Right lobe of liver (tissue), 6 donors: ENCODE data around the gene BAHCC1. TPM values are rescaled to one million over a fixed set of nuclear protein-coding genes. Genes with fewer than 3 reads are reported as not detected.

Experiments
- ATAC-seq, 4 donors: fragments of 200-7000 bp; cut with Tn5 transposase; one replicate each; pipeline ENCODE4 v1.9.1; 2020; ENCODE audit warnings: mild to moderate bottlenecking in 4 of 4, moderate library complexity in 4 of 4
- DNase-seq, 3 donors: peaks; one replicate each; pipeline ENCODE4 v3.0.0-alpha.2; 2020
- H3K27ac ChIP-seq, 3 donors: fragments of 200-600 bp; one replicate each; pipeline ENCODE4 v1.8.0; 2022
- H3K27me3 ChIP-seq, 2 donors: fragments of 200-600 bp; one replicate each; pipeline ENCODE4 v1.8.0; 2022
- H3K36me3 ChIP-seq, 4 donors: fragments of 200-600 bp; sonication (generic) in 1 of 4; one replicate each; pipeline versions ENCODE4 v1.5.1 to v1.8.0; 2017 to 2022; ENCODE audit warnings: control low read depth in 1 of 4
- H3K4me1 ChIP-seq, 4 donors: fragments of 200-600 bp; sonication (generic) in 1 of 4; one replicate each; pipeline versions ENCODE4 v1.5.1 to v1.8.0; 2017 to 2022; ENCODE audit warnings: control low read depth in 1 of 4
- H3K4me3 ChIP-seq, 3 donors: fragments of 200-600 bp; one replicate each; pipeline ENCODE4 v1.8.0; 2022
- H3K9me3 ChIP-seq, 4 donors: fragments of 200-600 bp; sonication (generic) in 1 of 4; one replicate each; pipeline versions ENCODE4 v1.5.1 to v1.8.0; 2017 to 2022; ENCODE audit warnings: control low read depth in 1 of 4
- POLR2A ChIP-seq: fragments of 450-650 bp; IDR thresholded peaks from one replicate; pipeline ENCODE4 v1.6.1; 2017; ENCODE audit warnings: antibody characterized with exemption, mild to moderate bottlenecking
- whole genome bisulfite sequencing: methylation state at CpG from one replicate; pipeline ENCODE4 v1.1.6; 2018; ENCODE audit warnings: low coverage, low lambda C conversion rate; ENCODE audit not compliant: insufficient coverage; ENCODE audit errors: missing lambda C conversion rate; 5-methylcytosine and 5-hydroxymethylcytosine counted together
- intact Hi-C, 2 donors: fragments of 100-400 bp; cut with DNase I; formaldehyde crosslinking; loops; one replicate each; pipeline versions ENCODE4 v1.11.2 to v1.14.1; 2022
- total RNA-seq, 6 experiments: library from RNA; depleted of rRNA in 2 of 6; stranded (reverse); fragments of >200 nt in 2 of 6; fragmentation: NEBNext Ultra II Directional in 3 of 6; extraction: Animal tissue kit (Norgen Biotek cat#: 25700) in 3 of 6; gene quantifications; one replicate each; pipeline versions ENCODE4 v1.1.0 to v1.2.4, GENCODE V29; 2016 to 2023
- TF ChIP-seq, protein P1 (sequence below), 4 donors: fragments of 200-600 bp in 3 of 4; fragments of 450-650 bp in 1 of 4; IDR thresholded peaks; one replicate each; pipeline versions ENCODE4 v1.5.1 to v1.8.0; 2016 to 2022; ENCODE audit warnings: antibody characterized with exemption in 4 of 4, mild to moderate bottlenecking in 2 of 4
- donor health status: DM: no; HTN: yes; CAD: no.
- donor health status: DM: no; HTN: no; CAD: no.
- donor health status: DM: no; HTN: no; CAD: no.
- donor health status: DM: no; HTN: yes; CAD: no.
- donor health status: DM: no; HTN: yes; CAD: no.

BAHCC1 gene
- total RNA-seq, 6 experiments from 2014 or later: 2.5 to 6.4 (median 4.9) TPM

DNA sequence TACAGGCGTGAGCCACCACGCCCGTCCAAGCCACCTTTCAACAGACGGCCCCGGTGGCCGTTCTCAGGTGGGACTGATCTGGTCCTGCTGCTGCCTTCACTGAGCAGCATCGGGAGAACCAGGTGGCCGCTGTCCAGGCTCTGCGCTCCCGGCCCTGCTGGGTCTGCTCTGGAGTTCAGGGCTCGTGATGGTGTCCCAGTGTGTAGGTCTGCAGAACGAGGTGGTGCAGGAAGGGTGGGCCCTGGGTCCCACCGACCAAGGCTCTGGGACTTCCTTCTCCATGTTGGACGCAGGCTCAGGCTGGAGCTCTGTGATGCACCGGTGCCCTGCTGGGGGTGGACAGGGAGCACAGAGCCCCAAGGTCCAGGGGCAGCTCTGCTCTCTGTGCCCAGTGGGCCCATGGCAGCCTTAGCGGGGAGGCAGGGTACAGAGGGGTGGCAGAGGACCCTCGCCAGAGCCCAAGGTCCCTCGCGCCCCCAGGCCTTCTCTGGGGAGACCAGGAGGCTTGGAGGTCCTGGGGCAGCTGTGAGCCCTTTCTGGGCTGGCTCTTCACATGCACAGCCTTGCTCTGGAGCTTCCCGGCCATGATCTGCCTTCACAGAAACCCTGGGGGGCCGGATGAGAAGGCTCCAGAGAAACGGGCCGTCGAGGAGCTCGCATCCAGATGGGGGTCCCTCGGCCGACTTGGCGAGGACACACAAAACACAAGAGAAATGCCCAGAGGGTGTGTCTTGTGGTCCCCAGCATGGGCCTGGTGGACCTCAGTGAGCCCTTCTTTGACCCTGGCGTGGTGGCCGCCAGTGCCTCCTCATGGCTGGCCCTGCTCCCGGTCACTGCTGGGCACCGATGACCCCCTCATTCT is 26.9 kb upstream of the BAHCC1 start:
- Histone ChIP-seq H3K4me3 (no peak overlapping the region), H3K4me1 (no peaks in the 10 kb centered on the region), H3K9me3 (no peaks in the 10 kb centered on the region), H3K27ac (no peak overlapping the region), H3K36me3 (no peaks in the 10 kb centered on the region), H3K27me3 (no peaks in the 10 kb centered on the region)
- 75% methylated on average over 2 of the region's 32 CpGs for WGBS
- no peak for DNase-seq
- intact Hi-C loops: no loop called here
- no peak for TF ChIP-seq POLR2A
- TF ChIP-seq, protein P1, sequence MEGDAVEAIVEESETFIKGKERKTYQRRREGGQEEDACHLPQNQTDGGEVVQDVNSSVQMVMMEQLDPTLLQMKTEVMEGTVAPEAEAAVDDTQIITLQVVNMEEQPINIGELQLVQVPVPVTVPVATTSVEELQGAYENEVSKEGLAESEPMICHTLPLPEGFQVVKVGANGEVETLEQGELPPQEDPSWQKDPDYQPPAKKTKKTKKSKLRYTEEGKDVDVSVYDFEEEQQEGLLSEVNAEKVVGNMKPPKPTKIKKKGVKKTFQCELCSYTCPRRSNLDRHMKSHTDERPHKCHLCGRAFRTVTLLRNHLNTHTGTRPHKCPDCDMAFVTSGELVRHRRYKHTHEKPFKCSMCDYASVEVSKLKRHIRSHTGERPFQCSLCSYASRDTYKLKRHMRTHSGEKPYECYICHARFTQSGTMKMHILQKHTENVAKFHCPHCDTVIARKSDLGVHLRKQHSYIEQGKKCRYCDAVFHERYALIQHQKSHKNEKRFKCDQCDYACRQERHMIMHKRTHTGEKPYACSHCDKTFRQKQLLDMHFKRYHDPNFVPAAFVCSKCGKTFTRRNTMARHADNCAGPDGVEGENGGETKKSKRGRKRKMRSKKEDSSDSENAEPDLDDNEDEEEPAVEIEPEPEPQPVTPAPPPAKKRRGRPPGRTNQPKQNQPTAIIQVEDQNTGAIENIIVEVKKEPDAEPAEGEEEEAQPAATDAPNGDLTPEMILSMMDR (IDR thresholded peaks at IDR 0.05): no peak
- no peak for ATAC-seq

DNA sequence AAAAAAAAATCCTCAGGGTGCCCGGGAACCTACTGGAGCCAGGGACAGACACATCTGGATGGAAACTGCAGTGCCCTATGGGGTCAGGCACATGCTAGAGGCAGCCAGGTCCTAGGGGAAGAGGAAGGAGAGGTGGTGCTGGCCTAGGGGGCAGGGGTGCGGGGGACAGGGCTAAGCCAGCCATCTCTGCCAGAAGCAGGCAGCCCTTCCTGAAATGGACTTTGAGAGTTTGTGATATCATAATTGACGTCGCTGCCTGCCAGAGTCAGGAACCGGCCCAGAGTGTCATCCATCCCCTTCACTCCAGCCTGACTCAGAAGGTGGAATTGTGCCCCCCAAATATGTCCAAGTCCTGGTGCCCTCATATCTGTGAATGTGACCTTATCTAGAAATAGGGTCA is 25.0 kb upstream of the BAHCC1 start:
- Histone ChIP-seq H3K36me3 (no peaks in the 10 kb centered on the region), H3K27me3 (no peaks in the 10 kb centered on the region), H3K9me3 (no peaks in the 10 kb centered on the region), H3K4me1 (no peaks in the 10 kb centered on the region), H3K4me3 (no peak overlapping the region), H3K27ac (no peak overlapping the region)
- TF ChIP-seq POLR2A: no peak
- TF ChIP-seq, protein P1 (IDR thresholded peaks at IDR 0.05): no peak
- DNase-seq (no peak), ATAC-seq (no peak)
- intact Hi-C loops: no loop called here
- WGBS: 66% methylated on average over 4 of the region's 5 CpGs

DNA sequence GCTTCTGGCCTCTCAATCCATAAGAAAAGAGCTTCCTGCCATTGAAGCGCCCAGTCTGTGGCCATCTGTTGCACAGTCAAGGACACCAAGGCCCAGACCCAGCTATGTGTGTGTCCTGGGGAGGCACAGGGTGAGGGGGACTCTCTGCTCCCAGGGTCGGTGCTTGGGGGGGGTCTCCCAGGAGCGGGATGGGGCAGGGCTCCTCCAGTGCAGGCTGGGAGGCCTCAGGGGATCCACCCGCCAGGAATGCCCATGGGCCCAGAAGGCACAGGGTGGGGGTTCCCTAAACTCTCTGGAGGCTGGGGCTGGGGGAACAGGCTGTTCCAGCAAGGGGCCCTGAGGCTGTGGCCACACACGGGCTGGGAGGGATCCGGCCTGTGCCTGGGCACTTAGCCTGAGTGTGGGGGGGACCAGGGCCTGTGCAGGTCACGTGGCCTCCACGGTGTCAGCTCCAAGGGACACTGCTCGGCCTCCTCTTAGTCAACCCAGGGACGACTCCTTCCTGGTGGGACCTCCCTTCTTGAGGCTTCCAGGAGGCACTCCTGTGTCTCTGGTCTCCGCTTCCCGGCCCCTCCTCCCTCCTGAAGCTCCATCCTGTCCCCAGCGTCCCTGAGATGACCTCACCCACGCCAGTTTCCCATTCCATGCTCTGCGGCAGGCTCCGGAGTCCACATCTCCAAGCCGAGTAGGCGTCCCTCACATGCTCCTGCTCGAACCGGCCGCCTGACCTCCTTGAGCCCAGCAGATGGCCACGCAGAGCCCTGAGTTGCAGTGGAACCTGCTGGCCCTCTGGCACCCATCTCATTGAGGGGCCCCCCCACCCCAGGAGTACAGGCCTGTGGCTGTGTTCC is 23.1 kb upstream of the BAHCC1 start:
- DNase-seq: peak in 2 of 3 donors; percentile 56 to 65
- H3K27ac ChIP-seq: peak overlapping the region in 1 of 3 donors; percentile 3
- WGBS: 28% methylated on average over 6 of the region's 22 CpGs
- TF ChIP-seq, protein P1 (IDR thresholded peaks at IDR 0.05): peak in 3 of 4 donors; percentile 19 to 38 (median 37)
- no peak for TF ChIP-seq POLR2A
- no peaks in the 10 kb centered on the region for H3K36me3 ChIP-seq
- no peaks in the 10 kb centered on the region for H3K9me3 ChIP-seq
- ATAC-seq: peak; percentile 76 to 89 (median 80)
- intact Hi-C loops: no loop called here
- no peaks in the 10 kb centered on the region for H3K27me3 ChIP-seq
- no peaks in the 10 kb centered on the region for H3K4me1 ChIP-seq
- no peak overlapping the region for H3K4me3 ChIP-seq

DNA sequence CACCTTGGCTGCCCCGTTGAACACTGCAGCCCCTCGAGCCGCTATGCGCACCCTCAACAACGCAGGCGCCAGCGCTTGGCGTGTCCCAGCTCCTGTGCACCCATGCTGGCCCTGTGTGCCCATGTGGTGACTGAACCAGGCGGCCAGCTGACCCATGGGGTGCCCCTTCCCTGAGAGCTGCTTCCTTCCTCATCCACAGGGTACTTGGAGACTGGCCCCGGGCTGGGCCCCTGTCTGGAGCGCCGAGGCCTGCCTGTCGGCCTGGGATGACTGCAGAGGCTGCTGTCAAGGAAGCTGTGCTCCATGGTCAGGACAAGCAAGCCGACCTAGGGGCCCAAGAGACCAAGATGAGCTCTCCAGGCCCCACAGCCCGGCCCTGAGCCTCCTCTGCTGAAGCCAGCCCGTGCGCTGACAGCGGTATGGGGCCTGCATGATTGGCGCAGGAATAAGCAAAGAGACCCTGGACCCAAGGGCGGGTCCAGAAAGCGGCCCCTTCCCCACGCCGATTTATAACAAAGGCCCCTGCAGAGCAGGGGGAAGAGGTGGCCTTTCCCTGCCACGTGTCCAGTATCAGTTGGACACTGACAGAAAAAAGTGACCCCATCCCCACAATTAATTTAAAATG is 21.6 kb upstream of the BAHCC1 start:
- no peaks in the 10 kb centered on the region for H3K36me3 ChIP-seq
- no peaks in the 10 kb centered on the region for H3K4me1 ChIP-seq
- 76% methylated on average over 5 of the region's 24 CpGs for WGBS
- no peak overlapping the region for H3K27ac ChIP-seq
- no peak for DNase-seq
- no peaks in the 10 kb centered on the region for H3K9me3 ChIP-seq
- no peak for TF ChIP-seq POLR2A
- ATAC-seq: peak in 3 of 4 donors; percentile 10 to 16 (median 10)
- H3K4me3 ChIP-seq: no peak overlapping the region
- H3K27me3 ChIP-seq: no peaks in the 10 kb centered on the region
- intact Hi-C loops: no loop called here
